Measurements from ENCODE around the gene TBC1D22A. TPM values are rescaled to one million over a fixed set of nuclear protein-coding genes. Genes with fewer than 3 reads are reported as not detected.

TBC1D22A gene
- polyA plus RNA-seq, 1 donor from 2014 or later: 9.3 TPM

DNA sequence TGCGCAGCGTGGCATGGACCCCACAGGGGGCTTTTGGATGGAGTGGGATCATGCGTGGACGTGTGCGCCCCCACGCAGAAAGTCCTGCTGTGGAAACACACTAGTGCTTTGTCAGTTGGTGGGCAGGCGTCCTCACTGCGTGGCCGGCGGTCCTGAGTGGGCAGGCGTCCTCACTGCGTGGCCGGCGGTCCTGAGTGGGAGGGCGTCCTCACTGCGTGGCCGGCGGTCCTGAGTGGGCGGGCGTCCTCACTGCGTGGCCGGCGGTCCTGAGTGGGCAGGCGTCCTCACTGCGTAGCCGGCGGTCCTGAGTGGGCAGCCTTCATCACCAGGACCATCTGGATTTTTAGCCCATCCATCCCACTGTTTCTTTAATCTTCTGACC lies 205.9 kb downstream of the TBC1D22A start (continued):
- TF ChIP-seq, protein P1, sequence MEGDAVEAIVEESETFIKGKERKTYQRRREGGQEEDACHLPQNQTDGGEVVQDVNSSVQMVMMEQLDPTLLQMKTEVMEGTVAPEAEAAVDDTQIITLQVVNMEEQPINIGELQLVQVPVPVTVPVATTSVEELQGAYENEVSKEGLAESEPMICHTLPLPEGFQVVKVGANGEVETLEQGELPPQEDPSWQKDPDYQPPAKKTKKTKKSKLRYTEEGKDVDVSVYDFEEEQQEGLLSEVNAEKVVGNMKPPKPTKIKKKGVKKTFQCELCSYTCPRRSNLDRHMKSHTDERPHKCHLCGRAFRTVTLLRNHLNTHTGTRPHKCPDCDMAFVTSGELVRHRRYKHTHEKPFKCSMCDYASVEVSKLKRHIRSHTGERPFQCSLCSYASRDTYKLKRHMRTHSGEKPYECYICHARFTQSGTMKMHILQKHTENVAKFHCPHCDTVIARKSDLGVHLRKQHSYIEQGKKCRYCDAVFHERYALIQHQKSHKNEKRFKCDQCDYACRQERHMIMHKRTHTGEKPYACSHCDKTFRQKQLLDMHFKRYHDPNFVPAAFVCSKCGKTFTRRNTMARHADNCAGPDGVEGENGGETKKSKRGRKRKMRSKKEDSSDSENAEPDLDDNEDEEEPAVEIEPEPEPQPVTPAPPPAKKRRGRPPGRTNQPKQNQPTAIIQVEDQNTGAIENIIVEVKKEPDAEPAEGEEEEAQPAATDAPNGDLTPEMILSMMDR (IDR thresholded peaks at IDR 0.05; ENCODE audit: poor library complexity, severe bottlenecking): no peak
- no peak for TF ChIP-seq EP300 (conservative IDR thresholded peaks at IDR 0.05; ENCODE audit: poor library complexity, severe bottlenecking)

DNA sequence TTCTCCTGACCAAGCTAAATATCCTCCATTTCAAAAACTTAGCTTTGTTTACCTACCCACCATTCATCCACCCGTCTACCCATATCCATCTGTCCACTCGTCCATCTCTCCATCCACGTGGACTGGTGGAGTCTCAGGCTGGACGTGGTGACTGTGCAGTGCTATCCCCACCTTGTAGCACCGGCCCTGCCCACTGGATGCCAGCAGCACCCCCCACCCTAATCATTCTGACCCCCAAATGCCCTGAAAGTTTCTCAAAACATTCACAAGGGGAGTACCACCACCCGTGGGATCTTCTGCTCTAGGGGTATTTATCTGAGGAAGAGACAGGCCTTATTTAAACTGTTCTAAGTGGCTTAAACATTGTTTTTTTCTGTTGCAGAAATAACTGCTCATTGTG lies 206.4 kb downstream of the TBC1D22A start:
- Histone ChIP-seq H4K20me1 (ENCODE audit: insufficient read depth) (no peaks in the 10 kb centered on the region), H3K9me2 (ENCODE audit: insufficient read depth, low read length) (no peaks in the 10 kb centered on the region), H3K4me3 (ENCODE audit: low read length) (no peak overlapping the region), H3F3A (ENCODE audit: insufficient read depth, low read length, poor library complexity, severe bottlenecking) (no peaks in the 10 kb centered on the region), H3K9ac (ENCODE audit: low read length) (no peak overlapping the region), H3K27me3 (ENCODE audit: insufficient read depth, low read depth, low read length) (no peaks in the 10 kb centered on the region), H3K36me3 (ENCODE audit: insufficient read depth, low read length) (no peaks in the 10 kb centered on the region), H3K27ac (ENCODE audit: low read length) (no peak overlapping the region), H2AFZ (ENCODE audit: low read depth, low read length) (no peak overlapping the region), H3K9me3 (ENCODE audit: low read length) (no peaks in the 10 kb centered on the region), H3K79me2 (replicated peaks; ENCODE audit: insufficient read depth, low read length) (no peaks in the 10 kb centered on the region), H3K4me2 (ENCODE audit: low read length) (no peak overlapping the region)
- TF ChIP-seq POLR2AphosphoS5 (IDR thresholded peaks at IDR 0.05) (no peak), RAD21 (conservative IDR thresholded peaks at IDR 0.05) (no peak), EP300 (conservative IDR thresholded peaks at IDR 0.05; ENCODE audit: poor library complexity, severe bottlenecking) (no peak), TAF1 (IDR thresholded peaks at IDR 0.05; ENCODE audit: low read depth) (no peak), SMC3 (conservative IDR thresholded peaks at IDR 0.05; ENCODE audit: poor library complexity) (no peak)
- TF ChIP-seq, protein P2, sequence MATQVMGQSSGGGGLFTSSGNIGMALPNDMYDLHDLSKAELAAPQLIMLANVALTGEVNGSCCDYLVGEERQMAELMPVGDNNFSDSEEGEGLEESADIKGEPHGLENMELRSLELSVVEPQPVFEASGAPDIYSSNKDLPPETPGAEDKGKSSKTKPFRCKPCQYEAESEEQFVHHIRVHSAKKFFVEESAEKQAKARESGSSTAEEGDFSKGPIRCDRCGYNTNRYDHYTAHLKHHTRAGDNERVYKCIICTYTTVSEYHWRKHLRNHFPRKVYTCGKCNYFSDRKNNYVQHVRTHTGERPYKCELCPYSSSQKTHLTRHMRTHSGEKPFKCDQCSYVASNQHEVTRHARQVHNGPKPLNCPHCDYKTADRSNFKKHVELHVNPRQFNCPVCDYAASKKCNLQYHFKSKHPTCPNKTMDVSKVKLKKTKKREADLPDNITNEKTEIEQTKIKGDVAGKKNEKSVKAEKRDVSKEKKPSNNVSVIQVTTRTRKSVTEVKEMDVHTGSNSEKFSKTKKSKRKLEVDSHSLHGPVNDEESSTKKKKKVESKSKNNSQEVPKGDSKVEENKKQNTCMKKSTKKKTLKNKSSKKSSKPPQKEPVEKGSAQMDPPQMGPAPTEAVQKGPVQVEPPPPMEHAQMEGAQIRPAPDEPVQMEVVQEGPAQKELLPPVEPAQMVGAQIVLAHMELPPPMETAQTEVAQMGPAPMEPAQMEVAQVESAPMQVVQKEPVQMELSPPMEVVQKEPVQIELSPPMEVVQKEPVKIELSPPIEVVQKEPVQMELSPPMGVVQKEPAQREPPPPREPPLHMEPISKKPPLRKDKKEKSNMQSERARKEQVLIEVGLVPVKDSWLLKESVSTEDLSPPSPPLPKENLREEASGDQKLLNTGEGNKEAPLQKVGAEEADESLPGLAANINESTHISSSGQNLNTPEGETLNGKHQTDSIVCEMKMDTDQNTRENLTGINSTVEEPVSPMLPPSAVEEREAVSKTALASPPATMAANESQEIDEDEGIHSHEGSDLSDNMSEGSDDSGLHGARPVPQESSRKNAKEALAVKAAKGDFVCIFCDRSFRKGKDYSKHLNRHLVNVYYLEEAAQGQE (IDR thresholded peaks at IDR 0.05; ENCODE audit: borderline replicate concordance): no peak

DNA sequence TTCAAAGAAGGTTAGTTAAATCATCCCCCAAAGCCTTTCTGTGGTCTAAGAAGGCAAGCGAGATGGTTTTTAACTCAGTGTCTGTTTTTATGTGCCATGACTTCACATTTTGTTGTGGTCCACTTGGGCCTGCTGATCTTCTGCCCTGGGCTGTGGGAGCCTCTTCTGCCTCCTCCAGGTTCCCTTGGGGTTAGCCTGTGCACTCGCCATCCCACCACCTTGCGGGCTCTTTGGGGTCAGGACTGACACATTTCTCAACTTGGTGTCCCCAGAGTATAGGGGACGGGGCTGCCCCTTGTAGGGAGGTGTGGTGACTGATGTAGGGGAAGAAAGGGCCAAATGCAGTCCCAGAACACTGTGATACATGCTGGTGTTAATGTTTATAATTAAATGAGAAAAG lies 207.0 kb downstream of the TBC1D22A start:
- H3K27ac ChIP-seq (ENCODE audit: low read length): no peak overlapping the region
- H3K36me3 ChIP-seq (ENCODE audit: insufficient read depth, low read length): no peaks in the 10 kb centered on the region
- H3K27me3 ChIP-seq (ENCODE audit: insufficient read depth, low read depth, low read length): no peaks in the 10 kb centered on the region
- H3K9me2 ChIP-seq (ENCODE audit: insufficient read depth, low read length): no peaks in the 10 kb centered on the region
- no peak overlapping the region for H3K9ac ChIP-seq (ENCODE audit: low read length)
- no peak for TF ChIP-seq POLR2AphosphoS5 (IDR thresholded peaks at IDR 0.05)
- TF ChIP-seq EP300 (conservative IDR thresholded peaks at IDR 0.05; ENCODE audit: poor library complexity, severe bottlenecking): no peak
- TF ChIP-seq, protein P2 (IDR thresholded peaks at IDR 0.05; ENCODE audit: borderline replicate concordance): no peak
- TF ChIP-seq MXI1 (conservative IDR thresholded peaks at IDR 0.05; ENCODE audit: poor library complexity, severe bottlenecking): no peak
- TF ChIP-seq TAF1 (IDR thresholded peaks at IDR 0.05; ENCODE audit: low read depth): no peak
- no peak for TF ChIP-seq EZH2 (IDR thresholded peaks at IDR 0.05; ENCODE audit: borderline replicate concordance, insufficient read depth, low read length, poor library complexity, severe bottlenecking)
- TF ChIP-seq, protein P1 (IDR thresholded peaks at IDR 0.05; ENCODE audit: poor library complexity, severe bottlenecking): no peak
- TF ChIP-seq SMC3 (conservative IDR thresholded peaks at IDR 0.05; ENCODE audit: poor library complexity): no peak
- H3K9me3 ChIP-seq (ENCODE audit: low read length): no peaks in the 10 kb centered on the region
- no peaks in the 10 kb centered on the region for H3K79me2 ChIP-seq (replicated peaks; ENCODE audit: insufficient read depth, low read length)
- H3F3A ChIP-seq (ENCODE audit: insufficient read depth, low read length, poor library complexity, severe bottlenecking): no peaks in the 10 kb centered on the region
- no peak overlapping the region for H3K4me2 ChIP-seq (ENCODE audit: low read length)
- H4K20me1 ChIP-seq (ENCODE audit: insufficient read depth): no peaks in the 10 kb centered on the region
- no peak overlapping the region for H2AFZ ChIP-seq (ENCODE audit: low read depth, low read length)
- H3K4me3 ChIP-seq (ENCODE audit: low read length): no peak overlapping the region
